NCI-H1436 (cell line): ENCODE measurements around the gene ITCH.
"Not testable (repeated sequence)": the region's sequence is repeated elsewhere in the genome, so short reads cannot be mapped to it uniquely, and the experiment has no call there.

ENCODE experiments used
- DNase-seq: peaks from one replicate; lab custom pipeline; 2025; lab: John Stamatoyannopoulos, UW

Gene ITCH

DNA sequence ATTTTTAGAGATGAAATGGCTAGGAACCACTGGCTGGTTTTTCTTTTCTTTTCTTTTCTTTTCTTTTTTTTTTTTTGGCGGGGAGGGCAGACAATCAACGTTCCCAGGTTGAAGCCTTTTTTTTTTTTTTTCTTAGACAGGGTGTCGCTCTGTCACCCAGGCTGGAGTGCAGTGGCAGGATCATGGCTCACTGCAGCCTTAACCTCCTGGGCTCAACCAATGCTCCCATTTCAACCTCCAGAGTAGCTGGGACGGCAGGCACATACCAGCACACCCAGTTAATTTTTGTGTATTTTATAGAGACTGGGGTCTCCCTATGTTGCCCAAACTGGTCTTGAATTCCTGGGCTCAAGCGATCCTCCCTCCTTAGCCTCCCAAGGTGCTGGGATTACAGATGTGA is 18.8 kb upstream of the ITCH start:
- no peak for DNase-seq

- no peak for DNase-seq
Measured at GRCh38 chr20:34345402-34345736, 17.7 kb upstream of the ITCH start.

DNA sequence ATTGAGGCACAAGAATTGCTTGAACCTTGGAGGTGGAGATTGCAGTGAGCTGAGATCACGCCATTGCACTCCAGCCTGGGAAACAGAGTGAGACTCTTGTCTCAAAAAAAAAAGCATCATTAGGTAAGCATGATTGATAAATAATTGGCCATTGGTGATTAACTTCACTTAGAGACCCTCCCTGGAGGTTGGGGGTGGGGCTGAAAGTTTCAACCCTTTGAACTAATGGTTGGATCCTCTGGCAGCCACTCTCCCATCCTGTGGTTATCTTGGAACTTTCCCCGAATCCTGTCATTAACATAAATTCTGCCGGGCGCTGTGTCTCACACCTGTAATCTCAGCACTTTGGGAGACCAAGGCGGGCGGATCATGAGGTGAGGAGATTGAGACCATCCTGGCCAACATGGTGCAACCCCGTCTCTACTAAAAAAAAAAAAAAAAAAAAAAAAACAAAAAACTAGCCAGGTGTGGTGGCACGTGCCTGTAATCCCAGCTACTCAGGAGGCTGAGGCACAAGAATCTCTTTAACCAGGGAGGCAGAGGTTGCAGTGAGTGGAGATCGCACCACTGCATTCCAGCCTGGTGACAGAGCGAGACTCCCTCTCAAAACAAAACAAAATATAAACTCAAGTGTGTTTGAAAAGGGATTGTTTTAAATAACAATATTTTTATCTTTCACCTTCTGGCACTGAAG is 17.1 kb upstream of the ITCH start:
- not testable (repeated sequence) for DNase-seq

DNA sequence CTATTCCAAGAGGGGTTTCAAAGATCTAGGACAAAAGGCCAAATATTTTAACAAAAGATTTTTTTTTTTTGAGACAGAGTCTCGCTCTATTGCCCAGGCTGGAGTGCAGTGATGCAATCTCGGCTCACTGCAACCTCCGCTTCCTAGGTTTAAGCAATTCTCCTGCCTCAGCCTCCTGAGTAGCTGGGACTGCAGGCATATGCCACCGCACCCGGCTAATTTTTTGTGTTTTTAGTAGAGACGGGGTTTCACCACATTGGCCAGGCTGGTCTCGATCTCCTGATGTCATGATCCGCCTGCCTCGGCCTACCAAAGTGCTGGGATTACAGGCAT is 16.6 kb upstream of the ITCH start:
- not testable (repeated sequence) for DNase-seq

GRCh38 chr20:34347571-34347970 is 15.5 kb upstream of the ITCH start:
- no peak for DNase-seq

DNA sequence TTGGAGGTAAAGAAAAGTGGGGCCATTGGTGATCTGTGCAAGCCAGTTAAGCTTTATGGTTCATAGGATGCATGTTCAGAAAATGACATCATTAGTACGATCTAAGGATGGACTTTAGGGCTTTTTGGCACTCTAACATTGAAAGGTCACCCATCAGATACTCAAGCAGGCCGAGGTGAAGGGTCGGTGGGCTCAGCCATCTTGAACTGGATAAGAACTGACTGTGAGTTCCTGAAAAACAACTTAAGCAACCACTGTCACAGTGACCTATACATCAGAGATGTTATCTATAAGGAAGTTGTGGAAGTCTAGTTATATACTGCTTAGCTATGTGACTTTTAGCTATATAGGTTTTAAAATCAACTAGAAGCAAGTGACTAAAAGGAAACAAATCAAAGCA is 13.0 kb upstream of the ITCH start:
- DNase-seq: no peak

- not testable (repeated sequence) for DNase-seq
Measured at GRCh38 chr20:34353467-34353866, 9.6 kb upstream of the ITCH start.

DNA sequence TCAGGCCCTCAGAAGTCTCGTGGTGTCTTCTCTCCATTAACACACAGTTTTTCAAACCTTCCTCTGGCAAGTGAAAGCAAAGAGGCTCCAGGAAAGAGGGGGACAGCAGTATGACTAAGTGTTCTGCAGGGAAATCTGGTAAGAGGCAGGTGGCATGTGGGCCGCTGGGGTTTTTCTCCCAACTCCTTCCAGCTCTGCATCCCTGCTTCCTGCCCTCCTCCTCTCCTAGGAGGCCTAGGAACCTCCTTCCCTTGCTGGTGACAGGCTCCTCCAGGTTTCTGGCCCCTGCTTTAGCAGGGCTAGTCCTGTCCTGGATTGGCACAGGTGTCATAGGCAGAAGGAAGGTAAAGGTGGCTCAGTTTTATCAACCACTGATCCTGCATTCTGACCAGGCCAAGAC is 7.6 kb upstream of the ITCH start:
- DNase-seq: no peak

DNA sequence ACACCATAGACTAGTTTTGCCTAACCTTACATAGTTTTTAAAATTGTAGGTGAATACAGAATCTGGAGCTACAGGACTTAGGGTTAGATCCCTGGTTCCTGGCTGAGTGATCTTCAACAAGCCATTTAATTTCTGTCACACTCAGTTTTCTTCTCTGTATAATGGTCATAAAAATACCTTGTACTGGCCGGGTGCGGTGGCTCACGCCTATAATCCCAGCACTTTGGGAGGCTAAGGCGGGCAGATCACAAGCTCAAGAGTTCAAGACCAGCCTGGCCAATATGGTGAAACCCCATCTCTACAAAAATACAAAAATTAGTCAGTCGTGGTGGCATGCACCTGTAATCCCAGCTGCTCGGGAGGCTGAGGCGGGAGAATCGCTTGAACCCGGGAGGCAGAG is 3.3 kb upstream of the ITCH start:
- not testable (repeated sequence) for DNase-seq

- DNase-seq: no peak
Measured at GRCh38 chr20:34362502-34363061, 491 bp upstream of the ITCH start.

GRCh38 chr20:34363465-34364222 is 571 bp downstream of the ITCH start:
- DNase-seq: no peak

GRCh38 chr20:34364223-34364506 is 1.1 kb downstream of the ITCH start:
- no peak for DNase-seq

DNA sequence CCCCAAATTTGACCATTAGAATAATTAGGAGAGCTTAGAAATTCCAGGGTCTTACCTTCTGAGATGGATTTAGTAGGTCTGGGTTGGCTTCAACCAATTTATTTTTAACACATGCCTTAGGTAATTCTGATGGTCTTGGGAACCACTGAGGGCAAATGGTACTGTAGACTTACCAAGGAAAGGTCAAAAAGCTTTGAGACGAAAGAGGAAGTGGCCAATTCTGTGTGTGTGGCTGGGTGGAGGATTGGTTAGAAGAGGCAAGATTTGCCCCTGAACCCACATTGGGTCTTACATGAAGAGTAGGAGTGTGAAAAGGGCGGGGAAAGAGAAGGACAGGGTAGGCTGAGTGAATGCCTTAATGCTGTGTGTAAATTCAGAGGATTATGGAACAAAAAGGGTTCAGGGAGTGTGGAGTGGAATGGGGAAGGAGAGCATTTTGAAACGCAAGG is 2.7 kb downstream of the ITCH start:
- DNase-seq: no peak

DNA sequence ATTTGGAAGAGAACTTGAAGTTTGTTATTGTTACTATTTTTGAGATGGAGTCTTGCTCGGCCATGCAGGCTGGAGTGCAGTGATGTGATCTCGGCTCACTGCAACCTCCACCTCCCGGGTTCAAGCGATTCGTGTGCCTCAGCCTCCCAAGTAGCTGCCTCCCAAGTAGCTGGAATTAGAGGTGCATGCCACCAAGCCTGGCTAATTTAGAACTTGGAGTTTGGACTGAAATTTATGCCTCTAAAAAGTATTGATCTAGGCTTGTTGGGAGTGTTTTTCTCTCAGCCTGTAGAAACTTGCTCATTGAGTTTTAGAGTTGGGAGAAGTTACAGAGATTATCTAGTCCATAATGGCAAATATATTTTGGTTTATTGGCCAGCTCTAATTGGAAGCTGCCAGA is 4.1 kb downstream of the ITCH start:
- DNase-seq: no peak

DNA sequence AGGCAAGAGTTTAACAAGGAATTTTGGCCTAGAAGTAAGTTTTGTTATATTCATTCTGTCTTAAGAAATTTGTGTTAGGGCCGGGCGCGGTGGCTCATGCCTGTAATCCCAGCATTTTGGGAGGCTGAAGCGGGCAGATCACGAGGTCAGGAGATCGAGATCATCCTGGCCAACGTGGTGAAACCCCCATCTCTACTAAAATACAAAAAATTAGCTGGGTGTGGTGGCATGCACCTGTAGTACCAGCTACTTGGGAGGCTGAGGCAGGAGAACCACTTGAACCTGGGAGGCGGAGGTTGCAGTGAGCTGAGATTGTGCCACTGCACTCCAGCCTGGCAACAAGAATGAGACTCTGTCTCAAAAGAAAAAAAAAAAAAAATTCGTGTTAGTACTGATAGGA is 4.8 kb downstream of the ITCH start:
- DNase-seq: not testable (repeated sequence)

GRCh38 chr20:34368547-34368946 is 5.5 kb downstream of the ITCH start:
- no peak for DNase-seq

DNA sequence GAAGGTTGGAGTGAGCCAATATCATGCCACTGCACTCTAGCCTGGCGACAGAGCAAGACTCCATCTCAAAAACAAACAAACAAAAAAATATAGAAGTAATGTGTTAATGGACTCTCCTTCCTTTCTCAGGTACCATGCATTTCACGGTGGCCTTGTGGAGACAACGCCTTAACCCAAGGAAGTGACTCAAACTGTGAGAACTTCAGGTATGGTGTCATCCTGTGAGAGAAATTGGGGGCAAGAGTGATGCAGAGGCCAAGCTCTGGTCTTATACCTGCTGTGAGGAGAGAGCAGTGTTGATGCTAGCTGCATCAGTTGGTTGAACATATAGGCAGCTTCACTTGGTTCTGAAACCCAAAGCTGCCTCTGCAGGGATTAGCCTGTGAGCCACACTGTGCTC is 6.2 kb downstream of the ITCH start:
- DNase-seq: no peak

- no peak for DNase-seq
Measured at GRCh38 chr20:34370062-34370461, 7.0 kb downstream of the ITCH start.

- no peak for DNase-seq
Measured at GRCh38 chr20:34373445-34373844, 10.4 kb downstream of the ITCH start.

DNA sequence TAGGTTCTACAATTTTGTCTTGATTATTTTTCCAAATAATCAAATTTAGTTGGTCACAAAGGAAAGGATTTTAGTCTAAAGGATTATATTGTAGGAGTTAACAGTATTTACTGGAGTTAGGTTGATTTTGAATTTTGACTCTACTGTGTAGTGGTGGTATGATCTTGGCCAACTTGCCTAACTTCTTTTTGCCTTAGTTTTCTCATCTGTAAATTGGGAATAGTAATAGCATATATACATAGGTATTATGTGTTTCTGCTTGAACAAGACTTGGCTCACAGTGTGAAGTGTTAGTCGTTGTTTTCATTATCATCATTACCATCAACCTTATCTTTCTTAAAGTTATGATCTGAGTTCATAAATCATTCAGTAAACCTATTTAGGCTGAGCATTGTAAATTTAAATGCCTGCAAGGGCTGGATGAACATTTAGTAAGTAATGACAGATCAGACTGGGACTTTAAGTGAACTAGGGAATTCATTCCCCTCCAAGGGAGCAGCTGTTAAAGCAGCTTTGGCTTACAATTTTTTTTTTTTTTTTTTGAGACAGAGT is 11.2 kb downstream of the ITCH start:
- no peak for DNase-seq

DNA sequence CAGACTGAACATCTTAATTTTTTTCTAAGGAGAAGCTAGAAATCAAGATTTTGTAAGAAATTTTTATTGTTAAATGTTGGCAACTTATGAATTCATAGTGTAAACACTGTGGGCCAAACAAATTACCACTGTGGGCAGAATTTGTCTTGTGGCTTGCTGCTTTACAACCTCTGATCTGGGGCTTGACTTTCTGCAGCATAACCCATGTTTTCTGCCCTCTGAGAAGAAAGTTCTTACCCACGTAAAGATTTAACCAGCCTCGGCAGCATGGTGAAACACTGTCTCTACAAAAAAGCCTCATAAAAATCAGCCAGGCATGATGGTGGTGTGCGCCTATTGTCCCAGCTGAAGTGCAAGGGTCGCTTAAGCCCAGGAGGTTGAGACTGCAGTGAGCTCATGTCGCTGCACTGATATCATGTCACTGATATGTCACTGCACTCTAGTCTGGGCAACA is 12.9 kb downstream of the ITCH start:
- no peak for DNase-seq

GRCh38 chr20:34377072-34377847 is 14.2 kb downstream of the ITCH start:
- no peak for DNase-seq

- DNase-seq: no peak
Measured at GRCh38 chr20:34382174-34382573, 19.1 kb downstream of the ITCH start.
